ENCODE results near the gene STAB1.

DNA sequence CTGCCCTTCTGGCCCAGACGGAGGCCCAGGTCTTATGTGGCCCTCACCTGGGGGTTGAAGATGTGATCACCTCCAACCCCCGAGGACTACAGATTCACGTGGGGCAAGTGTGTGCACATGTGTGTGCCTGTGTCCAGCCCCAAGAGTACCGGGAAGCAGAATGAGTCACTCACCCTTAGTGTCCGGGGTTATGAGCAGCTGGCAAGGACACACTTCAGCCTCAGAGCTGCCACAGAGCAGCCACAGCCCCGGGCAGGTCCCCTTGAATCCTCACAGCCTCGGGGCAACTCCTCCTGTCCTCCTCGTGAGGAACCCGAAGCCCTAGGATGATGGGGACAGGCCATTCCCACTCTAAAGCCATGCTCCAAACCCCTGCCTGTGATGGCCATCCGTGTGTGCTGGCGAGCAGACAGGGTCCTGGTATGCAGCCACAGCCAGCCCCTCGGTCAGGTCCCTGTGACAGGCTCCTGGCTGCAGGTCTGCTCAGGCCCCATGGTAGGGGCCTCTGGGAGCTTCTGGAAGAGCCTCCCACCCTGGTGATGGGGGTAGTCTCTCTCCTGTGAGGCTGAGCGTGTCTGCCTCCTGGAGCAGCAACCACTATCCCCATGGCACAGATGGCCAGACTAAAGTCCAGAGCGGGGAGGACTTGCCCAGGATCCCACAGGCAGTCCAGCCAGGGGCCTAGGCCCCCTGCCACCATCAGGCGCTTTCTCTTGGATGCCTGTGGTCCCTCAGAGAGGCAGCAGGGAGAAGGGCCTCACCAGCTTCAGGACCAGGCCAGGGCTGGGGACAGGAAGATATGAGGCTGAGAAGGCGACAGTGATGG, 852 bp downstream of the STAB1 start:
- TF ChIP-seq ZFP30 (CRISPR knock-in tag; IDR thresholded peaks at IDR 0.05): no peak
- TF ChIP-seq, protein P1, sequence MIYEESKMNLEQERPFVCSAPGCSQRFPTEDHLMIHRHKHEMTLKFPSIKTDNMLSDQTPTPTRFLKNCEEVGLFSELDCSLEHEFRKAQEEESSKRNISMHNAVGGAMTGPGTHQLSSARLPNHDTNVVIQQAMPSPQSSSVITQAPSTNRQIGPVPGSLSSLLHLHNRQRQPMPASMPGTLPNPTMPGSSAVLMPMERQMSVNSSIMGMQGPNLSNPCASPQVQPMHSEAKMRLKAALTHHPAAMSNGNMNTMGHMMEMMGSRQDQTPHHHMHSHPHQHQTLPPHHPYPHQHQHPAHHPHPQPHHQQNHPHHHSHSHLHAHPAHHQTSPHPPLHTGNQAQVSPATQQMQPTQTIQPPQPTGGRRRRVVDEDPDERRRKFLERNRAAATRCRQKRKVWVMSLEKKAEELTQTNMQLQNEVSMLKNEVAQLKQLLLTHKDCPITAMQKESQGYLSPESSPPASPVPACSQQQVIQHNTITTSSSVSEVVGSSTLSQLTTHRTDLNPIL (CRISPR knock-in tag; IDR thresholded peaks at IDR 0.05; ENCODE audit: low read depth): no peak
- TF ChIP-seq, protein P2, sequence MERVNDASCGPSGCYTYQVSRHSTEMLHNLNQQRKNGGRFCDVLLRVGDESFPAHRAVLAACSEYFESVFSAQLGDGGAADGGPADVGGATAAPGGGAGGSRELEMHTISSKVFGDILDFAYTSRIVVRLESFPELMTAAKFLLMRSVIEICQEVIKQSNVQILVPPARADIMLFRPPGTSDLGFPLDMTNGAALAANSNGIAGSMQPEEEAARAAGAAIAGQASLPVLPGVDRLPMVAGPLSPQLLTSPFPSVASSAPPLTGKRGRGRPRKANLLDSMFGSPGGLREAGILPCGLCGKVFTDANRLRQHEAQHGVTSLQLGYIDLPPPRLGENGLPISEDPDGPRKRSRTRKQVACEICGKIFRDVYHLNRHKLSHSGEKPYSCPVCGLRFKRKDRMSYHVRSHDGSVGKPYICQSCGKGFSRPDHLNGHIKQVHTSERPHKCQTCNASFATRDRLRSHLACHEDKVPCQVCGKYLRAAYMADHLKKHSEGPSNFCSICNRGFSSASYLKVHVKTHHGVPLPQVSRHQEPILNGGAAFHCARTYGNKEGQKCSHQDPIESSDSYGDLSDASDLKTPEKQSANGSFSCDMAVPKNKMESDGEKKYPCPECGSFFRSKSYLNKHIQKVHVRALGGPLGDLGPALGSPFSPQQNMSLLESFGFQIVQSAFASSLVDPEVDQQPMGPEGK (CRISPR knock-in tag; IDR thresholded peaks at IDR 0.05; ENCODE audit: borderline replicate concordance): no peak
- TF ChIP-seq ZFP3 (CRISPR knock-in tag; IDR thresholded peaks at IDR 0.05): no peak
- no peak for TF ChIP-seq ZC3H10 (CRISPR knock-in tag; IDR thresholded peaks at IDR 0.05)
- no peak for TF ChIP-seq RARB (CRISPR knock-in tag; IDR thresholded peaks at IDR 0.05)
- TF ChIP-seq, protein P3, sequence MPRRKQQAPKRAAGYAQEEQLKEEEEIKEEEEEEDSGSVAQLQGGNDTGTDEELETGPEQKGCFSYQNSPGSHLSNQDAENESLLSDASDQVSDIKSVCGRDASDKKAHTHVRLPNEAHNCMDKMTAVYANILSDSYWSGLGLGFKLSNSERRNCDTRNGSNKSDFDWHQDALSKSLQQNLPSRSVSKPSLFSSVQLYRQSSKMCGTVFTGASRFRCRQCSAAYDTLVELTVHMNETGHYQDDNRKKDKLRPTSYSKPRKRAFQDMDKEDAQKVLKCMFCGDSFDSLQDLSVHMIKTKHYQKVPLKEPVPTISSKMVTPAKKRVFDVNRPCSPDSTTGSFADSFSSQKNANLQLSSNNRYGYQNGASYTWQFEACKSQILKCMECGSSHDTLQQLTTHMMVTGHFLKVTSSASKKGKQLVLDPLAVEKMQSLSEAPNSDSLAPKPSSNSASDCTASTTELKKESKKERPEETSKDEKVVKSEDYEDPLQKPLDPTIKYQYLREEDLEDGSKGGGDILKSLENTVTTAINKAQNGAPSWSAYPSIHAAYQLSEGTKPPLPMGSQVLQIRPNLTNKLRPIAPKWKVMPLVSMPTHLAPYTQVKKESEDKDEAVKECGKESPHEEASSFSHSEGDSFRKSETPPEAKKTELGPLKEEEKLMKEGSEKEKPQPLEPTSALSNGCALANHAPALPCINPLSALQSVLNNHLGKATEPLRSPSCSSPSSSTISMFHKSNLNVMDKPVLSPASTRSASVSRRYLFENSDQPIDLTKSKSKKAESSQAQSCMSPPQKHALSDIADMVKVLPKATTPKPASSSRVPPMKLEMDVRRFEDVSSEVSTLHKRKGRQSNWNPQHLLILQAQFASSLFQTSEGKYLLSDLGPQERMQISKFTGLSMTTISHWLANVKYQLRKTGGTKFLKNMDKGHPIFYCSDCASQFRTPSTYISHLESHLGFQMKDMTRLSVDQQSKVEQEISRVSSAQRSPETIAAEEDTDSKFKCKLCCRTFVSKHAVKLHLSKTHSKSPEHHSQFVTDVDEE (CRISPR knock-in tag; IDR thresholded peaks at IDR 0.05): no peak
- no peak for TF ChIP-seq BACH2 (CRISPR knock-in tag; IDR thresholded peaks at IDR 0.05; ENCODE audit: borderline replicate concordance)
- no peak for TF ChIP-seq ZNF565 (CRISPR knock-in tag; conservative IDR thresholded peaks at IDR 0.05; ENCODE audit: low read depth)
